Nephron (organoid): ENCODE data around the gene SSNA1.

Source experiments
- H3K27ac Mint-ChIP-seq, 3 experiments: 2 replicates each; pipeline ENCODE4 v1.8.0; 2020; ENCODE audit warnings: mixed read lengths in 3 of 3, mild to moderate bottlenecking in 2 of 3, moderate library complexity in 1 of 3
- H3K27me3 Mint-ChIP-seq: 2 replicates; pipeline ENCODE4 v1.8.0; 2021; ENCODE audit warnings: low read depth, mild to moderate bottlenecking, moderate library complexity, mixed read lengths
- H3K36me3 Mint-ChIP-seq: 2 replicates; pipeline ENCODE4 v1.8.0; 2020; ENCODE audit warnings: low read depth, mixed read lengths
- H3K4me1 Mint-ChIP-seq: 2 replicates; pipeline ENCODE4 v1.8.0; 2020; ENCODE audit warnings: mixed read lengths
- H3K4me3 Mint-ChIP-seq, 3 experiments: 2 replicates each; pipeline ENCODE4 v1.8.0; 2020; ENCODE audit warnings: mild to moderate bottlenecking in 3 of 3, mixed read lengths in 3 of 3, moderate library complexity in 2 of 3
- H3K9me3 Mint-ChIP-seq: 2 replicates; pipeline ENCODE4 v1.8.0; 2020; ENCODE audit warnings: mixed read lengths
- TF ChIP-seq, protein P1 (sequence below), 3 experiments: fragments of 200-600 bp; sonication (generic); IDR thresholded peaks; one replicate each; pipeline ENCODE4 v1.5.0; 2021; ENCODE audit warnings: antibody characterized with exemption in 3 of 3; ENCODE audit not compliant: unreplicated experiment in 3 of 3

Gene SSNA1

DNA sequence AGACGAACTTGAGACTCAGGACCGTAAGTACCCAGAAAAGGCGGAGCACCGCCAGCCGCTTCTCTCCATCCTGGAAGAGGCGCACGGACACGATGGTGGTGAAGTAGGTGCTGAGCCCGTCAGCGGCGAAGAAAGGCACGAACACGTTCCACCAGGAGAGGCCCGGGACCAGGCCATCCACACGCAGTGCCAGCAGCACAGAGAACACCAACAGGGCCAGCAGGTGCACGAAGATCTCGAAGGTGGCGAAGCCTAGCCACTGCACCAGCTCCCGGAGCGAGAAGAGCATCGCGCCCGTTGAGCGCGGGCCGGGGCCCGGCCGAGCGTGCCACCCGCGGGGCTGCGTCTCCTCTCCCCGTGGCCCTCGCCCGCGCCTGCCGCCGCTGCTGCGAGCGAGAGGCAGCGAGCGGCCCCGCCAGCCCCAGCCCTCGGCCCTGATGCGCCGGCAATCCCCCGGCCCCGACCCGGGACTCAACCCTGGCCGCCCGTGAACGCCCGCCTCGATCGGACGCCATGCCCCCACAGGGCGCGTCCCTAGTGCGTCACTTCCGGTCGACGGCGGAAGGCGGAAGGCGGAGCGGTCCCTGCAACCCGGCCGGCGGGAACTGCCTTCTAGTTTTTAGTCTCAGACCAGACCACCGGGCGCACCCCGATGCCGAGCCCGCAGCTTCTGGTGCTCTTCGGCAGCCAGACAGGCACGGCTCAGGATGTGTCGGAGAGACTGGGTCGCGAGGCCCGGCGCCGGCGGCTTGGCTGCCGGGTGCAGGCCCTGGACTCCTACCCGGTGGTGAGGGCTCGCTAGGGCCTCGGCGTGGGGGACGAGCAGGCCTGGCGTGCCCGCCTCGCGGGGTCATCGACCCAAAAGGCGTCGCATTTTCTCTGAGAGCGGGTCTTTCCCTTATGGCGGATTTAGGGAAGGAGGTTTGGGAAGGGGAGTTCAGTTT, 16.9 kb downstream of the SSNA1 start, which contains the start of the genes NDOR1 and TMEM203:
NDOR1 (plus strand) TSS at position 575 of the 944 bp plus-strand sequence; CDS start at position 653, 78 bp downstream.
TMEM203 (minus strand) TSS at position 523 of the 944 bp plus-strand sequence; CDS start at position 289, 234 bp downstream.
- peaks cover 9% of the 10 kb centered on the region for H3K36me3 Mint-ChIP-seq
- TF ChIP-seq, protein P1, sequence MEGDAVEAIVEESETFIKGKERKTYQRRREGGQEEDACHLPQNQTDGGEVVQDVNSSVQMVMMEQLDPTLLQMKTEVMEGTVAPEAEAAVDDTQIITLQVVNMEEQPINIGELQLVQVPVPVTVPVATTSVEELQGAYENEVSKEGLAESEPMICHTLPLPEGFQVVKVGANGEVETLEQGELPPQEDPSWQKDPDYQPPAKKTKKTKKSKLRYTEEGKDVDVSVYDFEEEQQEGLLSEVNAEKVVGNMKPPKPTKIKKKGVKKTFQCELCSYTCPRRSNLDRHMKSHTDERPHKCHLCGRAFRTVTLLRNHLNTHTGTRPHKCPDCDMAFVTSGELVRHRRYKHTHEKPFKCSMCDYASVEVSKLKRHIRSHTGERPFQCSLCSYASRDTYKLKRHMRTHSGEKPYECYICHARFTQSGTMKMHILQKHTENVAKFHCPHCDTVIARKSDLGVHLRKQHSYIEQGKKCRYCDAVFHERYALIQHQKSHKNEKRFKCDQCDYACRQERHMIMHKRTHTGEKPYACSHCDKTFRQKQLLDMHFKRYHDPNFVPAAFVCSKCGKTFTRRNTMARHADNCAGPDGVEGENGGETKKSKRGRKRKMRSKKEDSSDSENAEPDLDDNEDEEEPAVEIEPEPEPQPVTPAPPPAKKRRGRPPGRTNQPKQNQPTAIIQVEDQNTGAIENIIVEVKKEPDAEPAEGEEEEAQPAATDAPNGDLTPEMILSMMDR (IDR thresholded peaks at IDR 0.05; ENCODE audit: unreplicated experiment in 3 of 3): no peak
- H3K27ac Mint-ChIP-seq: peak within 1 kb of the TSS; percentile 40 to 82 (median 79)
- H3K4me1 Mint-ChIP-seq: peaks cover 18% of the 10 kb centered on the region
- no peaks in the 10 kb centered on the region for H3K9me3 Mint-ChIP-seq
- peak within 1 kb of the TSS; percentile 94 to 96 (median 95) for H3K4me3 Mint-ChIP-seq
- H3K27me3 Mint-ChIP-seq: peaks cover 4% of the 10 kb centered on the region

DNA sequence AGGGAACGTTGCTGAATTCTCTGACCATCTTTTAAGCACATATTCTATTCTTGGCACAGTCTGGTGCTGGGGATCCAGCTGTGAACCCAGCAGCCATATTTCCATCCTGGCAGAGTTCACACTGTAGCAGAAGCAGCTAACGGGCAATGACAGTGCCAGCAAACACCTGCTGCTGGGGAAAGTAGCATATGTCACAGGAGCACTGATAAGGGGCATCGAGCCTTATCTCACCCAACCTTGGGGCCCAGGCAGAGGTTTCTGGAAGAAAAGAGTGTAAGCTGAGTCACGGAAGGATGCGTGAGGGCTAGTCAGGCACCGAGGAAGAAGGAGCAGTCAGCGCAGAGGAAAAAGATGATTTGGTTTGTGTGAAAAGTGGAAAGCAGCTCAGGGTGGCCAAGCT, 18.1 kb downstream of the SSNA1 start:
- Mint-ChIP-seq H3K36me3 (peaks cover 9% of the 10 kb centered on the region), H3K27me3 (peaks cover 4% of the 10 kb centered on the region), H3K4me3 (peak overlapping the region; percentile 94 to 96 (median 95)), H3K9me3 (no peaks in the 10 kb centered on the region), H3K4me1 (peaks cover 18% of the 10 kb centered on the region), H3K27ac (peak overlapping the region in 2 of 3 experiments; percentile 59 to 79)
- TF ChIP-seq, protein P1 (IDR thresholded peaks at IDR 0.05; ENCODE audit: unreplicated experiment in 3 of 3): no peak

DNA sequence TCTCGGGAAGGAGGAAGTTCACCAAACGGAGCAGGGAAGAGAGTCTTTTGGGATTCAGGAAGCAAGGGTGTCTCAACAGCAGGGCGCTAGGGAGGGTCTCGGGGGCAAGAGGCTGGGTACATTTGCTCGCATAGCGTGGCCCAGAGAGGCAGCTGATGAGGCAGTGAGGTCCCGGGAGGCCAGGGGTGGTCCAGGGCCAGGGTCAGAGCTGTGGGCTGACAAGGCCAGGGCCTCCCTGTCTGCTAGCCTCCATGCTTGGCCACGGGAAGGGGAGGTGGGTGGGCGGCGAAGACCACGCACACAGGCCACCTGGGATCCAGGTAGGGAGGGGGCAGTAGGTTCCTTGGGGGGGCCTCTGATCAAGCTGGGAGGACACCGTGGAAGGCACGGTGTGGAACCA, 23.1 kb downstream of the SSNA1 start:
- Mint-ChIP-seq H3K36me3 (peaks cover 13% of the 10 kb centered on the region), H3K4me1 (peaks cover 2% of the 10 kb centered on the region), H3K4me3 (no peak overlapping the region), H3K9me3 (no peaks in the 10 kb centered on the region), H3K27me3 (no peaks in the 10 kb centered on the region), H3K27ac (no peak overlapping the region)
- TF ChIP-seq, protein P1 (IDR thresholded peaks at IDR 0.05; ENCODE audit: unreplicated experiment in 3 of 3): no peak

GRCh38 chr9:137212520-137212919, 24.0 kb downstream of the SSNA1 start:
- Mint-ChIP-seq H3K4me3 (no peak overlapping the region), H3K36me3 (peaks cover 7% of the 10 kb centered on the region), H3K4me1 (peaks cover 5% of the 10 kb centered on the region), H3K27me3 (no peaks in the 10 kb centered on the region), H3K27ac (no peak overlapping the region), H3K9me3 (no peaks in the 10 kb centered on the region)
- TF ChIP-seq, protein P1 (IDR thresholded peaks at IDR 0.05; ENCODE audit: unreplicated experiment in 3 of 3): no peak

- Mint-ChIP-seq H3K36me3 (peaks cover 4% of the 10 kb centered on the region), H3K4me3 (no peak overlapping the region), H3K4me1 (peaks cover 5% of the 10 kb centered on the region), H3K9me3 (no peaks in the 10 kb centered on the region), H3K27ac (no peak overlapping the region), H3K27me3 (no peaks in the 10 kb centered on the region)
- TF ChIP-seq, protein P1 (IDR thresholded peaks at IDR 0.05; ENCODE audit: unreplicated experiment in 3 of 3): no peak
Measured at GRCh38 chr9:137213160-137214060, 24.9 kb downstream of the SSNA1 start.
